IMR-90 (cell line): ENCODE measurements around the gene SYNC. TPM values are rescaled to one million over a fixed set of nuclear protein-coding genes. Genes with fewer than 3 reads are reported as not detected.

Experiments used
- ATAC-seq: fragments of 200-7000 bp; cut with Tn5 transposase; 2 replicates; pipeline ENCODE4 v1.9.1; 2020; ENCODE audit warnings: low read depth, mild to moderate bottlenecking, moderate library complexity
- BruUV-seq: library from RNA; stranded (reverse); fragments of 400-500 nt; replicated peaks from 2 replicates; lab custom pipeline; 2021; lab: Mats Ljungman, UMichigan
- CTCF ChIA-PET: fragments of 300-600 bp; formaldehyde crosslinking; extraction: SDS; loops from one replicate; lab custom pipeline; 2021; ENCODE audit warnings: antibody characterized with exemption; lab: Yijun Ruan, JAX
- POLR2A ChIA-PET: fragments of 300-600 bp; sonication (Branson Sonifier 250); formaldehyde crosslinking; loops from one replicate; lab custom pipeline; 2022; ENCODE audit warnings: antibody characterized with exemption; ENCODE audit not compliant: unreplicated experiment; lab: Charles Lee
- DNase-seq: peaks from one replicate; pipeline ENCODE4 v3.0.0; 2013
- H2AFZ ChIP-seq: replicated peaks from 2 replicates; pipeline ENCODE3; 2013; ENCODE audit warnings: low read length, mild to moderate bottlenecking; ENCODE audit not compliant: poor library complexity
- H2AK5ac ChIP-seq: 2 replicates; pipeline ENCODE4 v1.6.1; 2013; ENCODE audit warnings: low read depth, low read length, inconsistent platforms
- H2AK9ac ChIP-seq: replicated peaks from 2 replicates; pipeline ENCODE3; 2013; ENCODE audit warnings: mild to moderate bottlenecking, low read depth, low read length, moderate library complexity; ENCODE audit not compliant: poor library complexity
- H2BK120ac ChIP-seq: 2 replicates; pipeline ENCODE4 v1.6.1; 2013; ENCODE audit warnings: low read depth, low read length, inconsistent platforms
- H2BK15ac ChIP-seq: 3 replicates; pipeline ENCODE4 v1.6.1; 2013; ENCODE audit warnings: low read depth, low read length, inconsistent platforms
- H2BK20ac ChIP-seq: 2 replicates; pipeline ENCODE4 v1.6.1; 2013; ENCODE audit warnings: low read depth, mild to moderate bottlenecking, inconsistent platforms, low read length, moderate library complexity
- H2BK5ac ChIP-seq: 2 replicates; pipeline ENCODE4 v1.6.1; 2013; ENCODE audit warnings: mild to moderate bottlenecking, low read depth, low read length, inconsistent platforms; ENCODE audit not compliant: poor library complexity, severe bottlenecking
- H3K14ac ChIP-seq: replicated peaks from 2 replicates; pipeline ENCODE4 v1.6.1; 2013; ENCODE audit warnings: low read depth, low read length, inconsistent platforms
- H3K18ac ChIP-seq: 2 replicates; pipeline ENCODE4 v1.6.1; 2013; ENCODE audit warnings: low read depth, low read length, control low read depth
- H3K23ac ChIP-seq: 2 replicates; pipeline ENCODE4 v1.6.1; 2013; ENCODE audit warnings: low read depth, low read length, inconsistent platforms
- H3K27ac ChIP-seq: 2 replicates; pipeline ENCODE4 v1.5.1; 2013; ENCODE audit warnings: mild to moderate bottlenecking, control low read depth, low read length; ENCODE audit not compliant: insufficient read depth
- H3K27me3 ChIP-seq: 2 replicates; pipeline ENCODE4 v1.6.1; 2013; ENCODE audit warnings: low read length; ENCODE audit not compliant: control insufficient read depth, insufficient read depth
- H3K36me3 ChIP-seq: 2 replicates; pipeline ENCODE4 v1.6.1; 2013; ENCODE audit warnings: low read length, mixed read lengths; ENCODE audit not compliant: control insufficient read depth, insufficient read depth
- H3K4ac ChIP-seq: 2 replicates; pipeline ENCODE4 v1.6.1; 2013; ENCODE audit warnings: low read depth, low read length, inconsistent platforms
- H3K4me1 ChIP-seq: 2 replicates; pipeline ENCODE4 v1.6.1; 2013; ENCODE audit warnings: low read length, mixed read lengths; ENCODE audit not compliant: control insufficient read depth, insufficient read depth
- H3K4me2 ChIP-seq: 2 replicates; pipeline ENCODE4 v1.6.1; 2013; ENCODE audit warnings: low read depth, mild to moderate bottlenecking, control low read depth, low read length, moderate library complexity
- H3K4me3 ChIP-seq: 2 replicates; pipeline ENCODE4 v1.5.1; 2013; ENCODE audit warnings: low read depth, mild to moderate bottlenecking, control low read depth, low read length, moderate library complexity; ENCODE audit not compliant: insufficient read depth
- H3K56ac ChIP-seq: 2 replicates; pipeline ENCODE4 v1.6.1; 2013; ENCODE audit warnings: low read length, inconsistent platforms; ENCODE audit not compliant: insufficient read depth; ENCODE audit errors: extremely low read depth
- H3K79me1 ChIP-seq, 2 experiments: 2 replicates each; pipeline ENCODE4 v1.6.1; 2013; ENCODE audit warnings: low read length in 2 of 2, inconsistent platforms in 1 of 2, low read depth in 1 of 2
- H3K9ac ChIP-seq: 2 replicates; pipeline ENCODE4 v1.6.1; 2013; ENCODE audit warnings: low read depth, low read length, control low read depth
- H3K9me1 ChIP-seq: 2 replicates; pipeline ENCODE4 v1.6.1; 2013; ENCODE audit warnings: low read length, inconsistent platforms; ENCODE audit not compliant: insufficient read depth
- H3K9me3 ChIP-seq: 2 replicates; pipeline ENCODE4 v1.6.1; 2013; ENCODE audit warnings: low read length; ENCODE audit not compliant: control insufficient read depth, insufficient read depth
- H4K20me1 ChIP-seq: 2 replicates; pipeline ENCODE4 v1.6.1; 2013; ENCODE audit warnings: low read length, inconsistent platforms; ENCODE audit not compliant: insufficient read depth
- H4K5ac ChIP-seq: 2 replicates; pipeline ENCODE4 v1.6.1; 2013; ENCODE audit warnings: mild to moderate bottlenecking, low read depth, low read length, control low read depth
- H4K8ac ChIP-seq, 2 experiments: 2 replicates each; pipeline ENCODE4 v1.6.1; 2013; ENCODE audit warnings: low read depth in 2 of 2, low read length in 2 of 2, control low read depth in 1 of 2, inconsistent platforms in 1 of 2
- H4K91ac ChIP-seq: 2 replicates; pipeline ENCODE4 v1.6.1; 2013; ENCODE audit warnings: low read depth, low read length, inconsistent platforms; ENCODE audit not compliant: insufficient read depth
- BHLHE40 ChIP-seq: fragments of 150-350 bp; IDR thresholded peaks from 2 replicates; pipeline ENCODE4 v1.6.1; 2016; ENCODE audit warnings: mild to moderate bottlenecking, low read depth, low read length
- CEBPB ChIP-seq: IDR thresholded peaks from 2 replicates; pipeline ENCODE4 v1.6.1; 2012; ENCODE audit warnings: low read depth, low read length, improper control_type of control experiment
- CHD1 ChIP-seq: IDR thresholded peaks from 2 replicates; pipeline ENCODE4 v1.6.1; 2012; ENCODE audit warnings: low read depth, low read length, improper control_type of control experiment
- MXI1 ChIP-seq: IDR thresholded peaks from 2 replicates; pipeline ENCODE4 v1.6.1; 2012; ENCODE audit warnings: low read depth, mild to moderate bottlenecking, low read length, moderate library complexity, borderline replicate concordance
- NFE2L2 ChIP-seq: fragments of 150-350 bp; IDR thresholded peaks from 2 replicates; pipeline ENCODE4 v1.6.1; 2016; ENCODE audit warnings: low read depth, mild to moderate bottlenecking, low read length
- POLR2A ChIP-seq: IDR thresholded peaks from 2 replicates; pipeline ENCODE4 v1.6.1; 2012; ENCODE audit warnings: mild to moderate bottlenecking, low read depth, low read length
- RFX5 ChIP-seq: IDR thresholded peaks from 2 replicates; pipeline ENCODE4 v1.8.0; 2012; ENCODE audit warnings: low read depth, mild to moderate bottlenecking, low read length, moderate library complexity
- SMC3 ChIP-seq: fragments of 150-350 bp; IDR thresholded peaks from 2 replicates; pipeline ENCODE4 v1.6.1; 2016; ENCODE audit warnings: low read depth, mild to moderate bottlenecking, antibody characterized with exemption, low read length, moderate library complexity
- WGBS, 2 experiments: methylation state at CpG; one replicate each; pipeline versions ENCODE4 v1.1.5 to v1.1.7; 2013; ENCODE audit warnings: missing lambda C conversion rate in 2 of 2; ENCODE audit not compliant: insufficient read length in 1 of 2; ENCODE audit errors: extremely low coverage in 2 of 2; 5-methylcytosine and 5-hydroxymethylcytosine counted together
- dilution Hi-C: fragments of 300-500 bp; cut with HindIII; formaldehyde crosslinking; loops from one replicate; pipeline ENCODE4 v1.14.3; 2018; ENCODE audit warnings: low sequenced_read_pairs; ENCODE audit not compliant: unreplicated experiment
- in situ Hi-C: fragments of 300-500 bp; cut with MboI; formaldehyde crosslinking; loops from 3 replicates; pipeline ENCODE4 v1.14.3; 2019; ENCODE audit warnings: low sequenced_read_pairs, inconsistent platforms, mixed read lengths
- intact Hi-C: fragments of 100-400 bp; cut with micrococcal nuclease; formaldehyde crosslinking; loops from 2 replicates; pipeline ENCODE4 v1.10.0; 2022
- polyA plus RNA-seq, 3 experiments: library from polyadenylated mRNA; depleted of rRNA; stranded (reverse); fragments of >200 nt; gene quantifications; 2 replicates each; pipeline ENCODE4 v1.2.3, GENCODE V29; 2012; ENCODE audit warnings: low replicate concordance in 1 of 3
- total RNA-seq: library from RNA; depleted of rRNA; stranded (reverse); fragments of >200 nt; gene quantifications from 2 replicates; pipeline ENCODE4 v1.2.3, GENCODE V29; 2012
- TF ChIP-seq, protein P1 (sequence below): conservative IDR thresholded peaks from 2 replicates; pipeline ENCODE4 v1.5.1; 2012; ENCODE audit warnings: mild to moderate bottlenecking, low read depth, low read length, improper control_type of control experiment
- TF ChIP-seq, protein P2 (sequence below): fragments of 150-350 bp; IDR thresholded peaks from 2 replicates; pipeline ENCODE4 v1.6.1; 2016; ENCODE audit warnings: low read depth, mild to moderate bottlenecking, low read length, moderate library complexity, borderline replicate concordance

The SYNC gene
- total and polyA plus RNA-seq, 2 of the 4 experiments (the other 2 are of a cell fraction) = 48.9 to 103 TPM

DNA sequence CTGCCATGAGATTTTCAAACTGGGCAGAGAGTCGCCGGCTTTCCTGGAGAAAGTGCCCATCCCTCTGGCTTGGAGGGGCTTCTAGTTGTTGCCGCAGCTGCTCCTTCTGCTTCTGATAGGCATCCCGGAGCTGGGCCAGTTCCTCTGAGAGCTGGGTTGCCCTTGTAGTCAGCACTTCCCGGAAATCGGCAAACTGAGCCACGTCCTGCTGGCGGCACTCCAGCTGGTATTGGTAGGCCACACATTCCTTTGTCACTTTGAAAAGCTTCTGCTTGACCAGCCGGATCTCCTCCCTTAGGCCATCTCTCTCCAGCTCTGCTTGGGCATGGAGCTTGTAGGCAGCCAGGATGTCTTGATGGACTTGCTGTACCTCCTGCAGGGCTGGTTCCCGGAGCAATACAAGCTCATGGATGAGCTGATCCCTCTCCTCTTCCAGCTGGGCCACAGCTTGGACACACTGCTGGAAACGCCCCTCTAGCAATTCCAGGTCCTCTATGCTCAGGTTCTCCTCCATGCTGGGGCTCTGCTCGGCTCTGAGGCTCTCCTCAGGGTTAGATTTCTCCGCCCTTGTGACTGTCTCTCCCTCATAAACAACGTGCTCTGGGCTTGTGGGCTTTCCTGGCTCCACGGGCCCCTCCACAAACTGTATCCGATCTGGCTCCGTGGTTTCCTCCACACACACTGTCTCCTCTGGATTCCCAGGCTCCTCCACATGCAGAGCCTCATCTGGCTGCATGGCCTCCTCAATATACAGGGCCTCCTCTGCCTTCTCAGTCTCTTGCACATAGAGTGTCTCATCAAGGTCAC, 7.3 kb downstream of the SYNC start:
- dilution Hi-C loops = no loop called here
- peaks cover 15% of the 10 kb centered on the region for H3K9me1 ChIP-seq
- no peak overlapping the region for H3K56ac ChIP-seq
- no peak overlapping the region for H3K18ac ChIP-seq
- peak overlapping the region; percentile 27; the same call in 1 of the 2 replicates for H3K14ac ChIP-seq
- no peaks in the 10 kb centered on the region for H3K27me3 ChIP-seq
- H2BK5ac ChIP-seq = peak overlapping the region; percentile 9
- ATAC-seq (peak; percentile 44; the same call in 1 of the 2 replicates), DNase-seq (peak; percentile 65)
- H2AK5ac ChIP-seq = no peak overlapping the region
- 57% methylated on average over 12 of the region's 17 CpGs; no CpG with 5 or more reads in 1 of the 2 experiments for WGBS, 2 experiments
- H2AK9ac ChIP-seq = peak overlapping the region; percentile 4
- H2AFZ ChIP-seq = no peak overlapping the region
- BruUV-seq = no TSS peak
- H3K9me3 ChIP-seq = no peaks in the 10 kb centered on the region
- H3K36me3 ChIP-seq = peaks cover 34% of the 10 kb centered on the region
- H3K4me3 ChIP-seq = no peak overlapping the region
- H3K23ac ChIP-seq = no peak overlapping the region
- no peak overlapping the region for H4K91ac ChIP-seq
- H3K4me2 ChIP-seq = peak overlapping the region; percentile 0; the same call in 1 of the 2 replicates
- peaks cover 32% of the 10 kb centered on the region for H4K20me1 ChIP-seq
- H3K4ac ChIP-seq = no peak overlapping the region; the same call in 1 of the 2 replicates
- 0 out of 2 replicates have a peak overlapping the region, but pooled peaks have one; percentile 3 for H2BK120ac ChIP-seq
- ChIA-PET POLR2A (no interaction called here), CTCF (interaction anchor here (0.7 to 0.9 kb wide), 2 partner anchors 92 to 117 kb away, joined by 3 to 5 read pairs; no protein-coding TSS in a partner anchor)
- intact Hi-C loops = no loop called here
- TF ChIP-seq CEBPB (no peak), NFE2L2 (no peak), CHD1 (no peak), POLR2A (no peak), SMC3 (no peak), BHLHE40 (no peak), RFX5 (no peak), MXI1 (no peak)
- TF ChIP-seq, protein P1, sequence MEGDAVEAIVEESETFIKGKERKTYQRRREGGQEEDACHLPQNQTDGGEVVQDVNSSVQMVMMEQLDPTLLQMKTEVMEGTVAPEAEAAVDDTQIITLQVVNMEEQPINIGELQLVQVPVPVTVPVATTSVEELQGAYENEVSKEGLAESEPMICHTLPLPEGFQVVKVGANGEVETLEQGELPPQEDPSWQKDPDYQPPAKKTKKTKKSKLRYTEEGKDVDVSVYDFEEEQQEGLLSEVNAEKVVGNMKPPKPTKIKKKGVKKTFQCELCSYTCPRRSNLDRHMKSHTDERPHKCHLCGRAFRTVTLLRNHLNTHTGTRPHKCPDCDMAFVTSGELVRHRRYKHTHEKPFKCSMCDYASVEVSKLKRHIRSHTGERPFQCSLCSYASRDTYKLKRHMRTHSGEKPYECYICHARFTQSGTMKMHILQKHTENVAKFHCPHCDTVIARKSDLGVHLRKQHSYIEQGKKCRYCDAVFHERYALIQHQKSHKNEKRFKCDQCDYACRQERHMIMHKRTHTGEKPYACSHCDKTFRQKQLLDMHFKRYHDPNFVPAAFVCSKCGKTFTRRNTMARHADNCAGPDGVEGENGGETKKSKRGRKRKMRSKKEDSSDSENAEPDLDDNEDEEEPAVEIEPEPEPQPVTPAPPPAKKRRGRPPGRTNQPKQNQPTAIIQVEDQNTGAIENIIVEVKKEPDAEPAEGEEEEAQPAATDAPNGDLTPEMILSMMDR = no peak
- TF ChIP-seq, protein P2, sequence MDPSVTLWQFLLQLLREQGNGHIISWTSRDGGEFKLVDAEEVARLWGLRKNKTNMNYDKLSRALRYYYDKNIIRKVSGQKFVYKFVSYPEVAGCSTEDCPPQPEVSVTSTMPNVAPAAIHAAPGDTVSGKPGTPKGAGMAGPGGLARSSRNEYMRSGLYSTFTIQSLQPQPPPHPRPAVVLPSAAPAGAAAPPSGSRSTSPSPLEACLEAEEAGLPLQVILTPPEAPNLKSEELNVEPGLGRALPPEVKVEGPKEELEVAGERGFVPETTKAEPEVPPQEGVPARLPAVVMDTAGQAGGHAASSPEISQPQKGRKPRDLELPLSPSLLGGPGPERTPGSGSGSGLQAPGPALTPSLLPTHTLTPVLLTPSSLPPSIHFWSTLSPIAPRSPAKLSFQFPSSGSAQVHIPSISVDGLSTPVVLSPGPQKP = no peak
- no peak overlapping the region for H2BK20ac ChIP-seq
- H3K79me1 ChIP-seq = peaks cover 23 to 45% of the 10 kb centered on the region in 2 experiments
- in situ Hi-C loops = no loop called here
- no peak overlapping the region for H2BK15ac ChIP-seq
- peaks cover 14% of the 10 kb centered on the region for H3K4me1 ChIP-seq
- no peak overlapping the region for H4K5ac ChIP-seq
- H4K8ac ChIP-seq = 0 out of 4 replicates have a peak overlapping the region, but pooled peaks of 1 of the 2 experiments have one; percentile 7
- no peak overlapping the region for H3K9ac ChIP-seq
- no peak overlapping the region for H3K27ac ChIP-seq
